ENCODE data around the gene PLD2. TPM values are rescaled to one million over a fixed set of nuclear protein-coding genes. Genes with fewer than 3 reads are reported as not detected.
"Not testable (repeated sequence)": the region's sequence is repeated elsewhere in the genome, so short reads cannot be mapped to it uniquely, and the experiment has no call there.

The PLD2 gene
- total RNA-seq, 1 donor from 2014 or later, result 81.0 TPM

- no peak overlapping the region for H3K27ac Mint-ChIP-seq
- DNase-seq (ENCODE audit: low spot score, unreplicated experiment), result no peak
- H3K4me1 Mint-ChIP-seq (ENCODE audit: low read depth), result peaks cover 1% of the 10 kb centered on the region
- no peaks in the 10 kb centered on the region for H3K9me3 Mint-ChIP-seq (ENCODE audit: low read depth)
- TF ChIP-seq, protein P1, sequence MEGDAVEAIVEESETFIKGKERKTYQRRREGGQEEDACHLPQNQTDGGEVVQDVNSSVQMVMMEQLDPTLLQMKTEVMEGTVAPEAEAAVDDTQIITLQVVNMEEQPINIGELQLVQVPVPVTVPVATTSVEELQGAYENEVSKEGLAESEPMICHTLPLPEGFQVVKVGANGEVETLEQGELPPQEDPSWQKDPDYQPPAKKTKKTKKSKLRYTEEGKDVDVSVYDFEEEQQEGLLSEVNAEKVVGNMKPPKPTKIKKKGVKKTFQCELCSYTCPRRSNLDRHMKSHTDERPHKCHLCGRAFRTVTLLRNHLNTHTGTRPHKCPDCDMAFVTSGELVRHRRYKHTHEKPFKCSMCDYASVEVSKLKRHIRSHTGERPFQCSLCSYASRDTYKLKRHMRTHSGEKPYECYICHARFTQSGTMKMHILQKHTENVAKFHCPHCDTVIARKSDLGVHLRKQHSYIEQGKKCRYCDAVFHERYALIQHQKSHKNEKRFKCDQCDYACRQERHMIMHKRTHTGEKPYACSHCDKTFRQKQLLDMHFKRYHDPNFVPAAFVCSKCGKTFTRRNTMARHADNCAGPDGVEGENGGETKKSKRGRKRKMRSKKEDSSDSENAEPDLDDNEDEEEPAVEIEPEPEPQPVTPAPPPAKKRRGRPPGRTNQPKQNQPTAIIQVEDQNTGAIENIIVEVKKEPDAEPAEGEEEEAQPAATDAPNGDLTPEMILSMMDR (IDR thresholded peaks at IDR 0.05; ENCODE audit: unreplicated experiment), result no peak
- peaks cover 4% of the 10 kb centered on the region for H3K36me3 Mint-ChIP-seq (ENCODE audit: insufficient read depth)
- H3K4me3 Mint-ChIP-seq (ENCODE audit: low read depth), result no peak overlapping the region
- H3K27me3 Mint-ChIP-seq, result no peaks in the 10 kb centered on the region
Observed at GRCh38 chr17:4823373-4824089, 16.6 kb downstream of the PLD2 start.

DNA sequence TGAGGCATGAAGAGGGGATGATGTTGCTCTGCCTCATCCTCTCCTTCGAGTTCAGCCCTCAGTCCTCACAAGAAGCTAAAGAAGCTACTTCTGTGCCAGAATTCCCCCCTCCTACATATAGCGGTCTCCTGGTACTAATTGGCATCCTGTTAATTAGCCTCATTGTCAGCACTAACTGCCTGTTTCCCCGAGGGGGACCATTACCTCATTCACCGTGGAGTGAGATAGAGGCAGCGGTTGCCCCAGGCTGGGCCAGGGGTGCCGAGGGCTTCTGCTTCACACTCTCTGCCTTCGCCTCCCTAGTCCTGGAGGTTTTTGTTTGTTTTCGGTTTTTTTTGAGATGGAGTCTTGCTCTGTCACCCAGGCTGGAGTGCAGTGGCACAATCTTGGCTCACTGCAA lies 20.4 kb downstream of the PLD2 start:
- Mint-ChIP-seq H3K4me3 (ENCODE audit: low read depth) (no peak overlapping the region), H3K36me3 (ENCODE audit: insufficient read depth) (peaks cover 2% of the 10 kb centered on the region), H3K4me1 (ENCODE audit: low read depth) (peaks cover 4% of the 10 kb centered on the region), H3K27me3 (no peaks in the 10 kb centered on the region), H3K27ac (no peak overlapping the region), H3K9me3 (ENCODE audit: low read depth) (no peaks in the 10 kb centered on the region)
- DNase-seq (ENCODE audit: low spot score, unreplicated experiment), result no peak
- TF ChIP-seq, protein P1 (IDR thresholded peaks at IDR 0.05; ENCODE audit: unreplicated experiment), result no peak

- peak overlapping the region; percentile 92 for H3K4me3 Mint-ChIP-seq (ENCODE audit: low read depth)
- DNase-seq (ENCODE audit: low spot score, unreplicated experiment); H3K36me3 Mint-ChIP-seq (ENCODE audit: insufficient read depth); H3K27me3 Mint-ChIP-seq; H3K9me3 Mint-ChIP-seq (ENCODE audit: low read depth): not testable (repeated sequence)
- peak overlapping the region; percentile 98 for H3K27ac Mint-ChIP-seq
- peaks cover 31% of the 10 kb centered on the region for H3K4me1 Mint-ChIP-seq (ENCODE audit: low read depth)
Observed at GRCh38 chr17:4832829-4833177, 25.9 kb downstream of the PLD2 start.

DNA sequence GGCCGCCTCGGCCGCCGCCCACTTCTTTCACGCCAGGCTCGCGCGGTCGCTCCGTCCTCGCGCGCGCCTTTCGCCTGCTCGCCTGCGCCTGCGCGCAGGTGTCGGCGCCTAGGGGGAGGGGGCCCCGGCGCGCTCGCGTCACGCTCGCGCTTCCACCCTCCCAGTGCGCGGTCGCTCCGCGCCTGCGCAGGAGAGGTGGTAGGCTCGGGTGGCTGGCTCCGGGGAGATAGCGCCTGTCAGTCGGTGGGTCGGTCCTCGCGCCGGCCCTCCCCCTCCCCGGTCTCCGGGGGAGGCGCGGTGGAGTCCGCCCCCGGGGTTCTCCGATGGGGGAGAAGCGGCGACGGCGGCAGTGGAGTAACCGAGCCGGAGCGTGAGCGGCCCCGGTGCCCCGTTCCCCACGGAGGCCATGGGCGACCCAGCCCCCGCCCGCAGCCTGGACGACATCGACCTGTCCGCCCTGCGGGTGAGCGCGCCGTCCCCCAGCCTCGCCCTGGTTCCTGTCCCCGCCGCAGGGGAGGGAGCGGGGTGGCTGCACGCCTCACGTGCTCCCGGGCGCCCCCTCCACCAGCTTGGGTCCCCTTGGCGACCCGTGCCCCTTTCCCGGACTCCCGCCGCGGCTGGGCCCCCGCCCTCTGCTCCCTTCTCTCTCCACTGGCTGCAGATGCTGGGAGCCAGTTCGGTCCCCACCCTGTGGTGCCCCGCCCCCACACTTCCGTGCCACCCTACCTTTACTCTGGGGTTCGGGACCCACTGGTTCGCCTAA lies 26.4 kb downstream of the PLD2 start, which contains the start of gene MINK1:
Gene MINK1, plus strand, starts transcription at position 163 of the 763 bp plus-strand sequence. Its CDS starts 244 bp downstream, at position 407.
- Mint-ChIP-seq H3K4me3 (ENCODE audit: low read depth) (peak within 1 kb of the TSS; percentile 92), H3K27me3 (no peaks in the 10 kb centered on the region), H3K4me1 (ENCODE audit: low read depth) (peaks cover 33% of the 10 kb centered on the region), H3K27ac (peak within 1 kb of the TSS; percentile 98), H3K36me3 (ENCODE audit: insufficient read depth) (peaks cover 1% of the 10 kb centered on the region), H3K9me3 (ENCODE audit: low read depth) (no peaks in the 10 kb centered on the region)
- TF ChIP-seq, protein P1 (IDR thresholded peaks at IDR 0.05; ENCODE audit: unreplicated experiment), result no peak
- DNase-seq (ENCODE audit: low spot score, unreplicated experiment), result peak; percentile 83

DNA sequence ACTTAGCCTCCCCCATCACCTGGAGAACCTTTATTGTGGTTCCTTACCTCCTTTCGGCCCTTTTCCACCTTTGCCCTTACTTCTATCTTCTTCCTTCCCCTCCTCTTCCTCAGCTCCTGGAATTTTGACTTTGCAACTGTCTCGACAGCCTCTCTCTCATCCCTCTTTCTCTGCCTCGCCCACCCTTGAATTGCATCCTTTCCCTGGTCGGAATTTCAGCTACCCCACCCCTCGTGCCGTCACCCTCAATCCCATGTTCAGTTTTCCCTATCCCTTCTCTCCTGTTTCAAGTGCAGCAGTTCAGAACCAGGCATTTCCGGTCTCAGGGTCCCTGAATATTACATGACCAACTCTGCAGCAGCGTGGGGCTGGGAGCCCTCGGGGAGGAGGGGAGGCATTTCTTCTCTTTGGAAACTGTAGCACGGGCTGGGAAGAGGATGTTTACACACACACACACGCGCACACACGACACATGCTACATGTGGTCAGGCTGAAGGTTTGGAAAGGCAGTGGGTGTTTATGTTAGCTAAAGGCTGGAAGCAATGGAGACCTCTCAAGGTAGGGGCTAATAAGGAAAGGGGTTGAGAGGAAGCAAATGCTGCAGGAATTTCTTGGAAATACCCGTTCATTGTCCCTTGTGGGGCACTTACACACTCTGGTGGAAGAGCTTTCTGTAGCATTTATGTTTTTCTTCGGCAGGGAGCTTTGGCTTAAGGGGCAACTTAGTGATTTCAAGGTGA lies 27.2 kb downstream of the PLD2 start:
- peaks cover 31% of the 10 kb centered on the region for H3K4me1 Mint-ChIP-seq (ENCODE audit: low read depth)
- peak overlapping the region; percentile 92 for H3K4me3 Mint-ChIP-seq (ENCODE audit: low read depth)
- no peaks in the 10 kb centered on the region for H3K27me3 Mint-ChIP-seq
- peaks cover 2% of the 10 kb centered on the region for H3K36me3 Mint-ChIP-seq (ENCODE audit: insufficient read depth)
- H3K27ac Mint-ChIP-seq, result peak overlapping the region; percentile 98
- no peak for DNase-seq (ENCODE audit: low spot score, unreplicated experiment)
- TF ChIP-seq, protein P1 (IDR thresholded peaks at IDR 0.05; ENCODE audit: unreplicated experiment), result no peak
- no peaks in the 10 kb centered on the region for H3K9me3 Mint-ChIP-seq (ENCODE audit: low read depth)

Measured in progenitor cell of endocrine pancreas (in vitro differentiated cells).